K562 (cell line): ENCODE measurements around the gene TIA1. TPM values are rescaled to one million over a fixed set of nuclear protein-coding genes. Genes with fewer than 3 reads are reported as not detected.

Experiments used
- ATAC-seq: fragments of 200-7000 bp; cut with Tn5 transposase; 3 replicates; pipeline ENCODE4 v1.9.1; 2020; ENCODE audit warnings: moderate library complexity
- BruUV-seq: library from RNA; stranded (reverse); fragments of 400-500 nt; replicated peaks from 2 replicates; lab custom pipeline; 2021; lab: Mats Ljungman, UMichigan
- CTCF ChIA-PET: fragments of 300-600 bp; formaldehyde crosslinking; extraction: SDS; loops from one replicate; lab custom pipeline; 2021; ENCODE audit warnings: low intra/inter-chr PET ratio; lab: Yijun Ruan, JAX
- POLR2A ChIA-PET: fragments of 300-600, 350-650 bp; sonication (Branson Sonifier 250); formaldehyde crosslinking; extraction: SDS; loops from one replicate; lab custom pipeline; 2021; ENCODE audit warnings: antibody characterized with exemption, inconsistent platforms; lab: Yijun Ruan, JAX
- DNase-seq, 4 experiments: peaks; one replicate each; pipeline versions ENCODE4 v3.0.0 to v3.0.0-alpha.2; 2011 to 2018; ENCODE audit warnings: low spot score in 3 of 4, mixed read lengths in 3 of 4; ENCODE audit errors: extremely low read depth in 1 of 4
- FAIRE-seq: peaks from 2 replicates; lab custom pipeline; 2011; peaks lifted over from hg19 to GRCh38; lab: Jason Lieb, UNC
- H2AFZ ChIP-seq: 2 replicates; pipeline ENCODE4 v1.6.0; 2011; ENCODE audit warnings: low read depth, low read length, control low read depth, inconsistent platforms
- H3K27ac ChIP-seq: fragments of 200-600 bp; 3 replicates; pipeline ENCODE4 v1.8.0; 2011; ENCODE audit warnings: low read depth, mild to moderate bottlenecking, control low read depth, inconsistent platforms, low read length, moderate library complexity, mixed read lengths; ENCODE audit errors: extremely low read depth
- H3K27me3 ChIP-seq, 2 experiments: fragments of 300-600 bp in 1 of 2; 2 replicates in 1 of 2; 3 replicates in 1 of 2; pipeline versions ENCODE4 v1.6.0 to v1.8.0; 2011; ENCODE audit warnings: inconsistent platforms in 2 of 2, low read length in 2 of 2, mild to moderate bottlenecking in 1 of 2, mixed read lengths in 1 of 2, moderate library complexity in 1 of 2; ENCODE audit not compliant: control insufficient read depth in 2 of 2, insufficient read depth in 2 of 2
- H3K36me3 ChIP-seq: fragments of 300-600 bp; 3 replicates; pipeline ENCODE4 v1.8.0; 2011; ENCODE audit warnings: mild to moderate bottlenecking, low read length, inconsistent platforms; ENCODE audit not compliant: control insufficient read depth, insufficient read depth
- H3K4me1 ChIP-seq, 2 experiments: fragments of 200-600 bp in 1 of 2; replicated peaks in 1 of 2; 2 replicates in 1 of 2; 3 replicates in 1 of 2; pipeline versions ENCODE4 v1.5.1 to v1.8.0; 2011; ENCODE audit warnings: inconsistent platforms in 2 of 2, low read length in 2 of 2, mild to moderate bottlenecking in 1 of 2, mixed read lengths in 1 of 2, moderate library complexity in 1 of 2; ENCODE audit not compliant: control insufficient read depth in 2 of 2, insufficient read depth in 2 of 2
- H3K4me2 ChIP-seq: 2 replicates; pipeline ENCODE4 v1.6.1; 2011; ENCODE audit warnings: low read length, control low read depth, inconsistent platforms, mixed read lengths; ENCODE audit not compliant: insufficient read depth
- H3K4me3 ChIP-seq: fragments of 200-600 bp; sonication (generic), shearing (Covaris generic); 2 replicates; pipeline ENCODE4 v1.5.1; 2016; ENCODE audit warnings: control low read depth, inconsistent platforms
- H3K79me2 ChIP-seq: fragments of 200-600 bp; 3 replicates; pipeline ENCODE4 v1.8.0; 2011; ENCODE audit warnings: low read length, inconsistent platforms; ENCODE audit not compliant: control insufficient read depth, insufficient read depth
- H3K9ac ChIP-seq, 2 experiments: 2 replicates each; pipeline versions ENCODE4 v1.6.0 to v1.6.1; 2011; ENCODE audit warnings: low read depth in 2 of 2, low read length in 2 of 2, control low read depth in 1 of 2, inconsistent platforms in 1 of 2, mild to moderate bottlenecking in 1 of 2, mixed read lengths in 1 of 2; ENCODE audit not compliant: insufficient read depth in 1 of 2
- H3K9me1 ChIP-seq: one replicate; pipeline ENCODE4 v1.6.0; 2011; ENCODE audit warnings: inconsistent platforms, mild to moderate bottlenecking, low read length, moderate library complexity; ENCODE audit not compliant: control insufficient read depth, insufficient read depth
- H3K9me3 ChIP-seq: replicated peaks from 2 replicates; pipeline ENCODE4 v1.5.1; 2011; ENCODE audit warnings: low read depth, low read length, inconsistent platforms; ENCODE audit not compliant: control insufficient read depth, insufficient read depth
- H4K20me1 ChIP-seq: replicated peaks from 2 replicates; pipeline ENCODE4 v1.6.1; 2011; ENCODE audit warnings: low read length, inconsistent platforms, mixed read lengths; ENCODE audit not compliant: control insufficient read depth, insufficient read depth
- ARID1B ChIP-seq: fragments of 450-650 bp; IDR thresholded peaks from 2 replicates; pipeline ENCODE4 v1.6.1; 2016; ENCODE audit warnings: antibody characterized with exemption, mild to moderate bottlenecking, inconsistent platforms
- ARID3B ChIP-seq: fragments of 250-450 bp; sonication (Bioruptor Pico); IDR thresholded peaks from 2 replicates; pipeline ENCODE4 v1.4.0; 2020; ENCODE audit warnings: borderline replicate concordance
- CBX3 ChIP-seq, 2 experiments: IDR thresholded peaks; 1 replicate in 1 of 2; 2 replicates in 1 of 2; pipeline ENCODE4 v1.6.1; 2012; ENCODE audit warnings: inconsistent platforms in 2 of 2, low read length in 2 of 2, borderline replicate concordance in 1 of 2, control low read depth in 1 of 2
- CHAMP1 ChIP-seq: fragments of 450-650 bp; IDR thresholded peaks from 2 replicates; pipeline ENCODE4 v1.6.1; 2016; ENCODE audit warnings: mild to moderate bottlenecking
- JUNB ChIP-seq: fragments of 450-650 bp; formaldehyde crosslinking; conservative IDR thresholded peaks from 2 replicates; pipeline ENCODE4 v1.4.0; 2020; ENCODE audit warnings: mild to moderate bottlenecking
- KLF6 ChIP-seq: fragments of 250-450 bp; sonication (Bioruptor Pico); IDR thresholded peaks from 2 replicates; pipeline ENCODE4 v1.4.0; 2020; ENCODE audit warnings: mild to moderate bottlenecking, moderate library complexity, borderline replicate concordance
- NFYB ChIP-seq: IDR thresholded peaks from 2 replicates; pipeline ENCODE4 v1.6.1; 2011; ENCODE audit warnings: mild to moderate bottlenecking, moderate library complexity; ENCODE audit not compliant: insufficient read length; ENCODE audit errors: extremely low read depth
- PHB ChIP-seq: fragments of 250-450 bp; sonication (Bioruptor Pico); IDR thresholded peaks from 2 replicates; pipeline ENCODE4 v1.5.0; 2021
- RUNX1 ChIP-seq: sonication (generic); IDR thresholded peaks from 2 replicates; pipeline ENCODE4 v1.6.1; 2016; ENCODE audit warnings: antibody characterized with exemption, low read depth
- YBX1 ChIP-seq: fragments of 450-650 bp; IDR thresholded peaks from 2 replicates; pipeline ENCODE4 v1.7.1; 2016; ENCODE audit warnings: mild to moderate bottlenecking
- ZBTB33 ChIP-seq: sonication (generic); formaldehyde crosslinking; IDR thresholded peaks from 2 replicates; pipeline ENCODE4 v1.8.1; 2023; ENCODE audit warnings: mild to moderate bottlenecking, missing genetic modification reagents
- ZNF274 ChIP-seq: IDR thresholded peaks from 2 replicates; pipeline ENCODE4 v1.6.1; 2011; ENCODE audit warnings: low read depth, mild to moderate bottlenecking, low read length, moderate library complexity, borderline replicate concordance
- ZNF449 ChIP-seq: fragments of 250-450 bp; sonication (Bioruptor Pico); IDR thresholded peaks from 2 replicates; pipeline ENCODE4 v1.8.0; 2022; ENCODE audit warnings: moderate library complexity, mild to moderate bottlenecking, inconsistent platforms
- ZNF507 ChIP-seq: conservative IDR thresholded peaks from 2 replicates; pipeline ENCODE4 v1.6.1; 2017; ENCODE audit warnings: missing genetic modification characterization, missing compliant biosample characterization
- WGBS: fragments of 100-300 bp; shearing (Covaris generic); methylation state at CpG from one replicate; pipeline ENCODE4 v1.1.6; 2016; ENCODE audit warnings: low coverage, mixed read lengths; ENCODE audit not compliant: insufficient coverage; ENCODE audit errors: missing lambda C conversion rate; 5-methylcytosine and 5-hydroxymethylcytosine counted together
- in situ Hi-C: fragments of 300-500 bp; cut with MboI; formaldehyde crosslinking; loops from 4 replicates; pipeline ENCODE4 v1.15.0; 2018; ENCODE audit warnings: inconsistent platforms, mixed read lengths
- intact Hi-C: fragments of 100-400 bp; cut with micrococcal nuclease; formaldehyde crosslinking; loops from 2 replicates; pipeline ENCODE4 v1.14.2; 2022
- polyA plus RNA-seq, 8 experiments: library from polyadenylated mRNA; depleted of rRNA in 4 of 8; stranded (reverse) in 5 of 8; unstranded in 3 of 8; fragments of >200 nt; fragmentation: Nextera tagmentation in 2 of 8; fragmentation: Illumina TruSeq in 1 of 8; extraction: Ambion mirVana in 2 of 8; extraction: Trizol in 1 of 8; gene quantifications; 2 replicates each; pipeline versions ENCODE4 v1.2.1 to v1.2.3, GENCODE V29; 2011 to 2014; ENCODE audit warnings: inconsistent platforms in 1 of 8, missing spikeins in 1 of 8
- total RNA-seq, 7 experiments: library from RNA; depleted of rRNA in 6 of 7; stranded (reverse); fragments of >200 nt in 6 of 7; fragmentation: Illumina TruSeq in 2 of 7; extraction: Trizol in 2 of 7; gene quantifications; 2 replicates each; pipeline versions ENCODE4 v1.2.1 to v1.2.3, GENCODE V29; 2011 to 2021; ENCODE audit warnings: low replicate concordance in 1 of 7

TIA1 gene
- total and polyA plus RNA-seq, 9 of the 15 experiments (the other 6 are each of a cell fraction or from before 2014, with no cell fraction given), result 25.3 to 129 (median 79.6) TPM

- no peak overlapping the region for H3K27ac ChIP-seq
- intact Hi-C loops (no loop called here), in situ Hi-C loops (no loop called here)
- FAIRE-seq, result no peak
- H3K4me3 ChIP-seq, result no peak overlapping the region
- H3K9me1 ChIP-seq, result no peaks in the 10 kb centered on the region
- ChIA-PET POLR2A (interaction anchor here (0.7 to 2.0 kb wide), 3 partner anchors 10 to 1085 kb away, joined by 3 to 13 read pairs (median 4); partner anchors contain the start of gene C2orf42), CTCF (no interaction called here)
- DNase-seq, result no peak
- no peaks in the 10 kb centered on the region for H3K79me2 ChIP-seq
- no peak overlapping the region for H3K4me2 ChIP-seq
- no TSS peak for BruUV-seq
- 33% methylated on average over 3 of the region's 3 CpGs for WGBS
- H4K20me1 ChIP-seq, result no peaks in the 10 kb centered on the region
- H2AFZ ChIP-seq, result no peak overlapping the region
- H3K9me3 ChIP-seq, result no peaks in the 10 kb centered on the region
- H3K27me3 ChIP-seq, result no peaks in the 10 kb centered on the region
- H3K9ac ChIP-seq, result no peak overlapping the region
- no peaks in the 10 kb centered on the region for H3K36me3 ChIP-seq
- no peaks in the 10 kb centered on the region for H3K4me1 ChIP-seq
- no peak for ATAC-seq
- TF ChIP-seq ZNF507 (tag) (no peak), JUNB (no peak), ZNF449 (no peak), CHAMP1 (no peak), NFYB (no peak), ZNF274 (no peak), PHB (CRISPR knock-in tag) (no peak), ARID3B (CRISPR knock-in tag) (no peak), ZBTB33 (CRISPR knock-in tag) (no peak), ARID1B (no peak), CBX3 (IDR thresholded peaks at IDR 0.05; ENCODE audit: borderline replicate concordance in 1 of 2, low read length in 2 of 2) (0 out of 3 replicates have a peak, but pooled peaks of 1 of the 2 experiments have one; percentile 18), RUNX1 (no peak), YBX1 (no peak), KLF6 (CRISPR knock-in tag) (no peak)
Observed at GRCh38 chr2:70201225-70201768, 47.1 kb downstream of the TIA1 start.
